GM19099 (cell line): ENCODE data around the gene PIMREG.

Experiments
- POLR2A ChIP-seq: IDR thresholded peaks from 3 replicates; pipeline ENCODE4 v1.6.1; 2011; ENCODE audit warnings: low read depth; ENCODE audit not compliant: insufficient read length; ENCODE audit errors: extremely low read depth

PIMREG gene

GRCh38 chr17:6492892-6493674, 48.8 kb downstream of the PIMREG start:
- no peak for TF ChIP-seq POLR2A

- TF ChIP-seq POLR2A: no peak
Measured at GRCh38 chr17:6494239-6494941, 50.1 kb downstream of the PIMREG start.

- TF ChIP-seq POLR2A: no peak
Measured at GRCh38 chr17:6495450-6496115, 51.3 kb downstream of the PIMREG start.

GRCh38 chr17:6496116-6496481, 51.8 kb downstream of the PIMREG start:
- TF ChIP-seq POLR2A: no peak

GRCh38 chr17:6496640-6497441, 52.6 kb downstream of the PIMREG start:
- no peak for TF ChIP-seq POLR2A

- no peak for TF ChIP-seq POLR2A
Measured at GRCh38 chr17:6497496-6498221, 53.4 kb downstream of the PIMREG start.

- no peak for TF ChIP-seq POLR2A
Measured at GRCh38 chr17:6498356-6498755, 54.1 kb downstream of the PIMREG start.

- no peak for TF ChIP-seq POLR2A
Measured at GRCh38 chr17:6498901-6499540, 54.8 kb downstream of the PIMREG start.
